Activated CD8-positive, alpha-beta memory T cell treated with anti-CD3 and anti-CD28 coated beads for 36 hours (primary cell): ENCODE measurements around the gene GFOD1. TPM values are rescaled to one million over a fixed set of nuclear protein-coding genes. Genes with fewer than 3 reads are reported as not detected.
"Not testable (repeated sequence)": the region's sequence is repeated elsewhere in the genome, so short reads cannot be mapped to it uniquely, and the experiment has no call there.

ENCODE experiments used
- CTCF ChIA-PET: fragments of 350-600 bp; sonication (Branson Sonifier 250); formaldehyde crosslinking; loops from one replicate; lab custom pipeline; 2021; ENCODE audit warnings: antibody characterized with exemption; lab: Charles Lee
- POLR2A ChIA-PET: fragments of 350-600 bp; sonication (Branson Sonifier 250); formaldehyde crosslinking; loops from one replicate; lab custom pipeline; 2021; ENCODE audit warnings: antibody characterized with exemption; lab: Charles Lee
- total RNA-seq, 2 experiments: library from RNA; stranded (reverse); gene quantifications; one replicate each; pipeline ENCODE4 v1.2.3, GENCODE V29; 2021

The GFOD1 gene
- total RNA-seq, 2 experiments from 2014 or later: 11.5 to 12.7 TPM

DNA sequence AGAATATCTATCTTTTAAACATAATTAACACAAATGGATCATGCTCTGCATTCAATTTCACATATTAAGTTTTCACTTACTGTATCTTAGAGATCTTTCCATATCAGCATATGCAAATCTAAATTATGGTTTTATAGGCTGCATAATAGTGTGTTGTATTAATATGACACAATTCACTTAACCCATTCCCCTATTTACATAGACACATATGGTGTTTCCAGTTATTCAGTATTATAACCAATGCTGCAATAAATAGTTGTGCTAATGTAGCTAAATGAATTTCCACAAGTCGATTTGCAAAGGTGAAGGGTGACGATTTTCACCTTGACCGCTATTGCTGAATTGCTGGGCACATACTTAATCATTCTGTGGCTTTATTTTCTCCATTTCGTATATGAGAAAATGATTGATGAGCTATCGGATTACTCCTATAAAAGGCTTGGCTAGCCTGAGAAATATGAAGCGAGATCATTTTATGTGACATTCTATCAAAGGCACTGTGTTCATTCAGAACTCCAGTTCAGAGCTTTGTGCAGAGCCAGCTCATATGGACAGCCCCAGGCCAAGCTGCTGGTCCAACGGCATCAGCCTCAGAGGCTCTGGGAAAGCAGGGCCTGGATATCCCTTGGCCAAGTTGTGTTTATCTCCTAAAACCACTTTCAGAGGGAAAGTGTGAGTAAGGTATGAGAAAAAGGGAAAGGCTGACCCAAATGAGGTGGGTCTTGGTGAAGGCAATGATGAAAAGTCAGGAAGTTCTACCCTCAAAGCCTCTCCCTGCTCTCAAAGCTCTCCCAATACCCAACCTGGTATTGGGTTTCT is 50.8 kb downstream of the GFOD1 start:
- POLR2A ChIA-PET: no interaction called here
- CTCF ChIA-PET: no interaction called here

- CTCF ChIA-PET: interaction anchor here (1.6 kb wide), 1 partner anchor 51 kb away, joined by 3 read pairs; no protein-coding TSS in a partner anchor
- POLR2A ChIA-PET: interaction anchor here (1.0 kb wide), 1 partner anchor 49 kb away, joined by 3 read pairs; no protein-coding TSS in a partner anchor
Observed at GRCh38 chr6:13435477-13436246, 51.7 kb downstream of the GFOD1 start.

DNA sequence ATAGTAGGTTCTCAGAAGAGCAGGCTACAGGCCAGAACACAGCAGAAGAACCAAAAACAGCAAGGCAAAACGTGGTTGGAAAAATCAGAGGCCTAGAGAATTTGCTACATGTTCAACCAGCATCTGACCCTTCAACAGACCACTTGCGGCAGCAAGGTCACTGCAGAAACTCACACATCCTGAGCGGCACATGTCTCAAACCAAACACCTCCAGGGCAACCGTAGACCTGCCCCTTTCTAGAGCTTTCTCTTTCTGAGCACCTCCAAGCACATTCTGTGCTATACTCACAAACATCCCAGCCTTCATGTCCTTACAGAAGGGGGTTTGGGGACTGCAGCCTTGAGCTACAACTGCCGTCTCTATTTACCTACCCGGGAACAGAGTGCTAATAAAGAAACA is 52.6 kb downstream of the GFOD1 start:
- CTCF ChIA-PET: interaction anchor here (1.6 kb wide), 1 partner anchor 52 kb away, joined by 3 read pairs; no protein-coding TSS in a partner anchor
- POLR2A ChIA-PET: interaction anchor here (1.0 kb wide), 1 partner anchor 50 kb away, joined by 3 read pairs; no protein-coding TSS in a partner anchor

- POLR2A ChIA-PET: not testable (repeated sequence)
- CTCF ChIA-PET: interaction anchor here (1.6 kb wide), 1 partner anchor 52 kb away, joined by 3 read pairs; no protein-coding TSS in a partner anchor
Observed at GRCh38 chr6:13434135-13434775, 53.1 kb downstream of the GFOD1 start.

- ChIA-PET POLR2A (no interaction called here), CTCF (interaction anchor here (2.7 kb wide), 1 partner anchor 21 kb away, joined by 8 read pairs; no protein-coding TSS in a partner anchor)
Observed at GRCh38 chr6:13433709-13434121, 53.7 kb downstream of the GFOD1 start.

DNA sequence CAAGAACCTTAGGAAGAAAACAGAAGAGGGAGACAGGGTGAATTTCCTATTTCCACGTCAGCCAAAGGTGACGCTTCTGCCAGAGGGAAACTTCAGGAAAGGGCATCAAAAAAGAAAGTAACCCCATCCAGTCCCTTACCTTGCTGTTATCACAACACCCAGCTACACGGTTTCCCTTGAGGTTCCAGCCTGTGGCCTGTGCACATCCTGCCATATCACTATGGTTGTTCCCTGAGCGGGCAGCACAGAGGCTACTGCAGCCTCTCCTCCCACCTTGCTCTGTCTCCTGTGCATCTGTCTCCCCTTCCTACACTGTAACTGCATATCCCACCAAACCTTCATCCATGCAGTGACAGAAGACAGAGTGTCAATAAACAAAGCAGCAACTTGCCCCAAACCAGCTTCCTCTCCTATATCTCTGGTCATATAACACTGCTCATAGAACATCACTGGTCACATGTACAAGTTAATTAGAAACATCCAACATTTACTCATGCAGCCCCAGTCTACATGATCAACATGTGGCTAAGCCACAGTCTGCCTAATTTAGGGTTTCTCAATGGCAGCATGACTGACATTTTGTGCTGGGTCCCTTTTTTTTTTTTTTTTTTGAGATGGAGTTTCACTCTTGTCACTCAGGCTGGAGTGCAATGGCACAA is 54.7 kb downstream of the GFOD1 start:
- ChIA-PET POLR2A (interaction anchor here (0.6 to 1.2 kb wide), 2 partner anchors 23 to 45 kb away, joined by 3 to 6 read pairs; no protein-coding TSS in a partner anchor), CTCF (interaction anchor here (1.0 to 2.7 kb wide), 5 partner anchors 8 to 142 kb away, joined by 3 to 8 read pairs (median 3); partner anchors contain the start of gene SIRT5)

GRCh38 chr6:13431861-13432465 is 55.4 kb downstream of the GFOD1 start:
- ChIA-PET CTCF (interaction anchor here (1.0 to 2.7 kb wide), 5 partner anchors 9 to 143 kb away, joined by 3 to 8 read pairs (median 3); partner anchors contain the start of gene SIRT5), POLR2A (interaction anchor here (0.6 to 2.4 kb wide), 3 partner anchors 24 to 103 kb away, joined by 3 to 6 read pairs (median 5); partner anchors contain the start of gene TBC1D7)

GRCh38 chr6:13431059-13431656 is 56.2 kb downstream of the GFOD1 start:
- POLR2A ChIA-PET: interaction anchor here (2.4 kb wide), 1 partner anchor 103 kb away, joined by 5 read pairs; the partner anchor contains the start of gene TBC1D7
- CTCF ChIA-PET: interaction anchor here (1.1 to 2.7 kb wide), 4 partner anchors 10 to 76 kb away, joined by 3 to 8 read pairs (median 4); no protein-coding TSS in a partner anchor

DNA sequence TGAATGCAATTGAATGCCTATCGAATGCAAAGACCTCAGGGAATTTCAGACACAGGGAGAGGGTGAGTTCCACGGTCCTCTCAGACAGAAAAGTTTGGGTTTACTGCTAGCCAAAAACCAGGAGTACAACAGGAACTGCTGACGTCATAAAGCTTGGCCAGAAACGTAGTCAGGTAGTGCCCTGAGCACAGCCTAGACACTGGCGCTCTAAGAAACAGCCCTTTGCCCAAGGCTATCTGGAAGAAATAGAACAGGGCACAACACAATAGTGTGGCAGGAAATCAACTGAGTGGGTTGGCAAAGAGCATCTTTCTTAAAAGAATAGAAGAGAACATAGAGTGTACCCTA is 58.0 kb downstream of the GFOD1 start:
- ChIA-PET CTCF (interaction anchor here (0.8 to 2.1 kb wide), 4 partner anchors 25 to 186 kb away, joined by 3 to 9 read pairs (median 4); partner anchors contain the start of genes NOL7 and SIRT5), POLR2A (interaction anchor here (1.5 to 2.7 kb wide), 3 partner anchors 24 to 101 kb away, joined by 6 to 13 read pairs (median 8); partner anchors contain the start of gene TBC1D7)

DNA sequence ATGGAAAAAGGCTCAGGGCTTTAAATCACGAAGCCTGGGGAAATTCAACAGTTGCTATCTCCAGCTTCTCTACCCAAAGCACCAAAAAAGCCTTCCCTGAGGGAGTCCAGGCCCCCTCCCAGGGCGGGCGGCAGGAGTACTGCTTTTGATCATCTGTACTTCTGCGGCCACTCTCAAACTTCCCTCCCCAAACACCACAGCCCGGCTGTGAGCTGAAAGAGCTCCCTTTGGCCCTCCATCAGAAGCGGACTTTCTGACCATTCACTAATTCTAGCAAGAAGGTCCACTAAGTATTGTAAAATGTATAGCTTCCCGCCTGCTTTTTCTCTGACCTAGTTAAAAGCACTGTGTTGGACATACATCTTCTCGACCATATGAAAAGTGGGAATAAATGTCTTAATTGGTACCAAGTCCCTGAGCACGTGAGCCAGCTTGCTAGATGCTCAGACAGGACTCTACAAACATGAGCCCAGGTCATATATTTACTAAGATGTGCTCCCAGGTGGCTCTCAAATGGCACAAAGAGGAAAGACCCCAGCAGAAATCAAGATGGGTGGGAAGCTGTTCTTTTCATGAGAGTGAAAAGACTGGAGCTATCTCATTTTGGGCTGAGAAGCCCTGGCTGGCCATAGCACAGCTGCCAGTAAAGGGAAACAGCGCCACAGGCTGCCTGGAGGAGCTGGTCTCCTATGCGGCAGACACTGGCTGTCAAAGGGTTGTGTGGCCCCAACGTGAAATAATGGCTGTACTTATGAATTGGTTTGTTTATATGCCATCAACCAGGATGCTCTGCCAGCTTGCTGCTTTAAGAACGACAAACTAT is 58.6 kb downstream of the GFOD1 start:
- ChIA-PET CTCF (interaction anchor here (0.8 to 2.6 kb wide), 7 partner anchors 26 to 334 kb away, joined by 3 to 9 read pairs (median 4); partner anchors contain the start of genes NOL7 and SIRT5), POLR2A (interaction anchor here (0.6 to 2.7 kb wide), 6 partner anchors 25 to 188 kb away, joined by 3 to 13 read pairs (median 6); partner anchors contain the start of genes SIRT5 and TBC1D7)

DNA sequence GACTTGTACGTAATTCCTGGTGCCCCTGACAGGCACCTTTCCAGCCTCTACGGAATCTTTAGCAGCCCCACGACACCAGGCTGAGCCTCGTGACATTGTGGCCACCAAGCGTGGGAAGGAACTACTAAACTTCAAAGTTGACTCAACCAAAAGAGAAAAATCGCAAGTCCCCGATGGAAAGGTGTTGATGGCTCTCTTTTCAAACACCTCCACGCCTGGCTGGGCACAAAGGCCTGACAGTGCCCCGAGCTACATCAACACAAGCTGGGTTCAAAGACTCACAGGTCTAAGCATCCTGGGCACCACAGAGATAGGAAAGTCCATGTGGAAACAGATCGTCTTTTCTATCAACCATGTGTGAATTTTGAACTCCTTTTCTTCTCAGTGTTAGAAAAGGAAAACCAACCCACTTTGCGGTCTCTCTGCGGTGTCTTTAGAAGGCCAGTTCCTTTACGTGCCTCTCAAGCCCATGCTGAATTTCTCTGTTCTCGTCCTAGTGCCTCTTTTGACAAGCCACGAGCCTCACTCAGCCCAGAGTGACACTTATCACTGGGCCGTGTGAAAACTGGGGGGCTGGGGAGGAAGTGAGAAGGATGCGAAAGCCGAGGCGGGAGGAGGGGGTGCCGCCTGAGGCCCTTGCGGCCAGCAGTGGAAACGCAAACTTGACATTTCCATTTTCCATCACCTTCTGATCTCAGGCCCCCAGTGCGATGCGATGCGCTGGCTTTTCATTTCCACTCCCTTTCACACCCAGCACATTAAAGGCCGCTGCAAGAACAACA is 59.4 kb downstream of the GFOD1 start:
- ChIA-PET POLR2A (interaction anchor here (0.6 to 2.7 kb wide), 7 partner anchors 26 to 189 kb away, joined by 3 to 13 read pairs (median 6); partner anchors contain the start of genes SIRT5 and TBC1D7), CTCF (interaction anchor here (0.8 to 2.6 kb wide), 6 partner anchors 25 to 335 kb away, joined by 3 to 9 read pairs (median 4); partner anchors contain the start of gene SIRT5)

- ChIA-PET CTCF (interaction anchor here (0.9 to 2.6 kb wide), 3 partner anchors 24 to 30 kb away, joined by 3 to 9 read pairs (median 8); no protein-coding TSS in a partner anchor), POLR2A (interaction anchor here (0.8 to 2.7 kb wide), 3 partner anchors 26 to 99 kb away, joined by 3 to 13 read pairs (median 6); partner anchors contain the start of gene TBC1D7)
Observed at GRCh38 chr6:13427316-13427715, 60.1 kb downstream of the GFOD1 start.

GRCh38 chr6:13425943-13426931 is 61.2 kb downstream of the GFOD1 start:
- CTCF ChIA-PET: interaction anchor here (0.7 to 2.6 kb wide), 3 partner anchors 27 to 108 kb away, joined by 3 to 8 read pairs (median 3); no protein-coding TSS in a partner anchor
- POLR2A ChIA-PET: interaction anchor here (0.6 to 1.2 kb wide), 4 partner anchors 16 to 149 kb away, joined by 3 to 6 read pairs (median 4); no protein-coding TSS in a partner anchor
